K562 (cell line): Measurements from ENCODE around the gene NDRG3. TPM values are rescaled to one million over a fixed set of nuclear protein-coding genes. Genes with fewer than 3 reads are reported as not detected.

Experiments used
- ATF6 ChIP-seq: sonication (generic); formaldehyde crosslinking; IDR thresholded peaks from 2 replicates; pipeline ENCODE4 v1.4.0; 2020; ENCODE audit warnings: mild to moderate bottlenecking, missing genetic modification reagents
- CREM ChIP-seq: IDR thresholded peaks from 2 replicates; pipeline ENCODE4 v1.6.1; 2014; ENCODE audit warnings: antibody characterized with exemption, low read depth
- CTCF ChIP-seq, 3 experiments: IDR thresholded peaks in 2 of 3; conservative IDR thresholded peaks in 1 of 3; 2 replicates each; pipeline ENCODE4 v1.5.1; 2011 to 2012; ENCODE audit warnings: low read length in 3 of 3, mild to moderate bottlenecking in 3 of 3, control low read depth in 2 of 3, improper control_type of control experiment in 1 of 3, inconsistent platforms in 1 of 3, low read depth in 1 of 3, mixed read lengths in 1 of 3, moderate library complexity in 1 of 3; ENCODE audit not compliant: insufficient read depth in 2 of 3
- DEAF1 ChIP-seq: fragments of 450-650 bp; formaldehyde crosslinking; IDR thresholded peaks from 2 replicates; pipeline ENCODE4 v1.4.0; 2020; ENCODE audit warnings: mild to moderate bottlenecking, moderate library complexity
- MYBL2 ChIP-seq, 2 experiments: fragments of 450-650 bp in 1 of 2; sonication (generic) in 1 of 2; formaldehyde crosslinking in 1 of 2; IDR thresholded peaks; 2 replicates each; pipeline versions ENCODE4 v1.6.1 to v1.8.1; 2017 to 2022; ENCODE audit warnings: borderline replicate concordance in 1 of 2, inconsistent platforms in 1 of 2, low read depth in 1 of 2, mild to moderate bottlenecking in 1 of 2, missing genetic modification reagents in 1 of 2, moderate library complexity in 1 of 2
- REST ChIP-seq, 2 experiments: fragments of 450-650 bp; formaldehyde crosslinking in 1 of 2; IDR thresholded peaks; 2 replicates each; pipeline versions ENCODE4 v1.4.0 to v1.6.1; 2014 to 2020; ENCODE audit warnings: mild to moderate bottlenecking in 2 of 2, borderline replicate concordance in 1 of 2, low read depth in 1 of 2
- SIN3A ChIP-seq, 2 experiments: fragments of 150-350 bp in 1 of 2; IDR thresholded peaks; 2 replicates each; pipeline ENCODE4 v1.6.1; 2011 to 2016; ENCODE audit warnings: borderline replicate concordance in 2 of 2, low read depth in 2 of 2, low read length in 2 of 2, mild to moderate bottlenecking in 2 of 2, moderate library complexity in 2 of 2; ENCODE audit not compliant: control insufficient read depth in 1 of 2
- TGIF2 ChIP-seq: sonication (generic); formaldehyde crosslinking; IDR thresholded peaks from 2 replicates; pipeline ENCODE4 v1.8.1; 2022; ENCODE audit warnings: mild to moderate bottlenecking, missing genetic modification reagents, moderate library complexity
- ZKSCAN3 ChIP-seq: fragments of 250-450 bp; sonication (Bioruptor Pico); IDR thresholded peaks from 2 replicates; pipeline ENCODE4 v1.4.0; 2020
- ZNF197 ChIP-seq: fragments of 200-800 bp; sonication (Bioruptor generic); IDR thresholded peaks from 2 replicates; pipeline ENCODE4 v1.6.1; 2016; ENCODE audit warnings: low read depth, missing genetic modification characterization, missing compliant biosample characterization
- ZNF79 ChIP-seq: fragments of 250-450 bp; sonication (Bioruptor Pico); IDR thresholded peaks from 2 replicates; pipeline ENCODE4 v1.4.0; 2020; ENCODE audit warnings: low read depth, mild to moderate bottlenecking, moderate library complexity
- polyA plus RNA-seq, 8 experiments: library from polyadenylated mRNA; depleted of rRNA in 4 of 8; stranded (reverse) in 5 of 8; unstranded in 3 of 8; fragments of >200 nt; fragmentation: Nextera tagmentation in 2 of 8; fragmentation: Illumina TruSeq in 1 of 8; extraction: Ambion mirVana in 2 of 8; extraction: Trizol in 1 of 8; gene quantifications; 2 replicates each; pipeline versions ENCODE4 v1.2.1 to v1.2.3, GENCODE V29; 2011 to 2014; ENCODE audit warnings: inconsistent platforms in 1 of 8, missing spikeins in 1 of 8
- total RNA-seq, 7 experiments: library from RNA; depleted of rRNA in 6 of 7; stranded (reverse); fragments of >200 nt in 6 of 7; fragmentation: Illumina TruSeq in 2 of 7; extraction: Trizol in 2 of 7; gene quantifications; 2 replicates each; pipeline versions ENCODE4 v1.2.1 to v1.2.3, GENCODE V29; 2011 to 2021; ENCODE audit warnings: low replicate concordance in 1 of 7

The NDRG3 gene
- total and polyA plus RNA-seq, 9 of the 15 experiments (the other 6 are each of a cell fraction or from before 2014, with no cell fraction given): 14.6 to 39.4 (median 24.4) TPM

- peak; percentile 69; the same call in 1 of the 2 replicates for TF ChIP-seq REST (IDR thresholded peaks at IDR 0.05; ENCODE audit: borderline replicate concordance)
- no peak for TF ChIP-seq REST (CRISPR knock-in tag; IDR thresholded peaks at IDR 0.05; ENCODE audit: low read depth)
- peak; percentile 49 to 63 (median 59); a peak in 5 of 6 replicates for TF ChIP-seq CTCF (IDR thresholded peaks at IDR 0.05 in 2 of 3, conservative IDR thresholded peaks at IDR 0.05 in 1 of 3; ENCODE audit: insufficient read depth in 2 of 3, low read depth in 1 of 3, low read length in 3 of 3)
- no peak for TF ChIP-seq MYBL2 (IDR thresholded peaks at IDR 0.05; ENCODE audit: low read depth)
- TF ChIP-seq MYBL2 (CRISPR knock-in tag; IDR thresholded peaks at IDR 0.05; ENCODE audit: borderline replicate concordance): no peak
- TF ChIP-seq ZKSCAN3 (CRISPR knock-in tag): no peak
- TF ChIP-seq SIN3A (IDR thresholded peaks at IDR 0.05; ENCODE audit: borderline replicate concordance in 2 of 2, control insufficient read depth in 1 of 2, low read depth in 2 of 2, low read length in 2 of 2): no peak
- no peak for TF ChIP-seq TGIF2 (CRISPR knock-in tag)
- peak; percentile 28; the same call in 1 of the 2 replicates for TF ChIP-seq DEAF1 (CRISPR knock-in tag)
- TF ChIP-seq ATF6 (CRISPR knock-in tag): no peak
- no peak for TF ChIP-seq CREM
- no peak for TF ChIP-seq ZNF79 (CRISPR knock-in tag)
- no peak for TF ChIP-seq ZNF197 (CRISPR knock-in tag)
These were observed 28.2 kb downstream of the NDRG3 start (continued) for GRCh38 chr20:36717657-36718056.
